Measurements from ENCODE around the gene TC2N.
"Not testable (repeated sequence)": the region's sequence is repeated elsewhere in the genome, so short reads cannot be mapped to it uniquely, and the experiment has no call there.

Gene TC2N

GRCh38 chr14:91830777-91831176 lies 36.6 kb downstream of the TC2N start:
- DNase-seq, result no peak

GRCh38 chr14:91829511-91829910 lies 37.8 kb downstream of the TC2N start:
- no peak for DNase-seq

- DNase-seq, result no peak
Measured at GRCh38 chr14:91827746-91828145, 39.6 kb downstream of the TC2N start.

- peak; percentile 36 for DNase-seq
Measured at GRCh38 chr14:91817566-91818325, 49.6 kb downstream of the TC2N start.

GRCh38 chr14:91814317-91814716 lies 53.0 kb downstream of the TC2N start:
- no peak for DNase-seq

- no peak for DNase-seq
Measured at GRCh38 chr14:91810699-91811098, 56.6 kb downstream of the TC2N start.

GRCh38 chr14:91806716-91807115 lies 60.6 kb downstream of the TC2N start:
- DNase-seq, result no peak

GRCh38 chr14:91806094-91806493 lies 61.2 kb downstream of the TC2N start:
- DNase-seq, result not testable (repeated sequence)

GRCh38 chr14:91805659-91806058 lies 61.7 kb downstream of the TC2N start:
- no peak for DNase-seq

GRCh38 chr14:91801358-91801757 lies 66.0 kb downstream of the TC2N start:
- no peak for DNase-seq

GRCh38 chr14:91796617-91797347 lies 70.6 kb downstream of the TC2N start:
- DNase-seq, result peak; percentile 27

- no peak for DNase-seq
Measured at GRCh38 chr14:91793704-91794103, 73.6 kb downstream of the TC2N start.

- DNase-seq, result no peak
Measured at GRCh38 chr14:91786188-91786587, 81.1 kb downstream of the TC2N start.

- DNase-seq, result no peak
Measured at GRCh38 chr14:91780452-91780851, 86.9 kb downstream of the TC2N start.

- peak; percentile 7 for DNase-seq
Measured at GRCh38 chr14:91778217-91778616, 89.1 kb downstream of the TC2N start.

GRCh38 chr14:91774140-91775096 lies 92.9 kb downstream of the TC2N start:
- DNase-seq, result no peak

- no peak for DNase-seq
Measured at GRCh38 chr14:91770185-91770584, 97.2 kb downstream of the TC2N start.

GRCh38 chr14:91755570-91756295 lies 111.6 kb downstream of the TC2N start:
- peak; percentile 63 for DNase-seq

GRCh38 chr14:91754819-91755218 lies 112.5 kb downstream of the TC2N start:
- DNase-seq, result peak; percentile 19

- DNase-seq, result no peak
Measured at GRCh38 chr14:91754185-91754584, 113.2 kb downstream of the TC2N start.

- DNase-seq, result no peak
Measured at GRCh38 chr14:91753501-91754128, 113.7 kb downstream of the TC2N start.

GRCh38 chr14:91752961-91753360 lies 114.4 kb downstream of the TC2N start:
- DNase-seq, result peak; percentile 47

Measured in kidney glomerular epithelial cell (primary cell).